ENCODE data around the gene DNAH1.

DNA sequence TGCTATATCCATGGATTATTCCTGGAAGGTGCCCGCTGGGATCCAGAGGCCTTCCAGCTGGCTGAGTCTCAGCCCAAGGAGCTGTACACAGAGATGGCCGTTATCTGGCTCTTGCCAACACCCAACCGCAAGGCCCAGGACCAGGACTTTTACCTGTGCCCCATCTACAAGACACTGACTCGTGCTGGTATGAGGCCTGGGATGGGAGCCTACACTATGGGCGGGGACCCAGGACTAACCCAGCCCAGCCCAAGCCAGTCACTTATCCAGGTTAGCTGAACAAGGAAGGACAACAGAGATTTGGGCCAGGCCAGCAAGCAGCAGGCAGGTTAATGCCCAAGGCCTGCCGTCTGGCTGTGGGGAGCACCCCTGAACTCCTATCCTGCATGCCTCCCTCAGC, 83.5 kb downstream of the DNAH1 start:
- TF ChIP-seq POLR2A (IDR thresholded peaks at IDR 0.05; ENCODE audit: low read depth, low read length) (no peak), MAZ (IDR thresholded peaks at IDR 0.05; ENCODE audit: borderline replicate concordance, low read depth, low read length) (no peak), CEBPB (IDR thresholded peaks at IDR 0.05; ENCODE audit: low read depth, low read length) (no peak)
- TF ChIP-seq, protein P1, sequence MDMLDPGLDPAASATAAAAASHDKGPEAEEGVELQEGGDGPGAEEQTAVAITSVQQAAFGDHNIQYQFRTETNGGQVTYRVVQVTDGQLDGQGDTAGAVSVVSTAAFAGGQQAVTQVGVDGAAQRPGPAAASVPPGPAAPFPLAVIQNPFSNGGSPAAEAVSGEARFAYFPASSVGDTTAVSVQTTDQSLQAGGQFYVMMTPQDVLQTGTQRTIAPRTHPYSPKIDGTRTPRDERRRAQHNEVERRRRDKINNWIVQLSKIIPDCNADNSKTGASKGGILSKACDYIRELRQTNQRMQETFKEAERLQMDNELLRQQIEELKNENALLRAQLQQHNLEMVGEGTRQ (IDR thresholded peaks at IDR 0.05; ENCODE audit: low read depth, low read length): no peak
- TF ChIP-seq, protein P2, sequence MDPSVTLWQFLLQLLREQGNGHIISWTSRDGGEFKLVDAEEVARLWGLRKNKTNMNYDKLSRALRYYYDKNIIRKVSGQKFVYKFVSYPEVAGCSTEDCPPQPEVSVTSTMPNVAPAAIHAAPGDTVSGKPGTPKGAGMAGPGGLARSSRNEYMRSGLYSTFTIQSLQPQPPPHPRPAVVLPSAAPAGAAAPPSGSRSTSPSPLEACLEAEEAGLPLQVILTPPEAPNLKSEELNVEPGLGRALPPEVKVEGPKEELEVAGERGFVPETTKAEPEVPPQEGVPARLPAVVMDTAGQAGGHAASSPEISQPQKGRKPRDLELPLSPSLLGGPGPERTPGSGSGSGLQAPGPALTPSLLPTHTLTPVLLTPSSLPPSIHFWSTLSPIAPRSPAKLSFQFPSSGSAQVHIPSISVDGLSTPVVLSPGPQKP (IDR thresholded peaks at IDR 0.05; ENCODE audit: borderline replicate concordance, low read depth, low read length): no peak
- TF ChIP-seq, protein P3, sequence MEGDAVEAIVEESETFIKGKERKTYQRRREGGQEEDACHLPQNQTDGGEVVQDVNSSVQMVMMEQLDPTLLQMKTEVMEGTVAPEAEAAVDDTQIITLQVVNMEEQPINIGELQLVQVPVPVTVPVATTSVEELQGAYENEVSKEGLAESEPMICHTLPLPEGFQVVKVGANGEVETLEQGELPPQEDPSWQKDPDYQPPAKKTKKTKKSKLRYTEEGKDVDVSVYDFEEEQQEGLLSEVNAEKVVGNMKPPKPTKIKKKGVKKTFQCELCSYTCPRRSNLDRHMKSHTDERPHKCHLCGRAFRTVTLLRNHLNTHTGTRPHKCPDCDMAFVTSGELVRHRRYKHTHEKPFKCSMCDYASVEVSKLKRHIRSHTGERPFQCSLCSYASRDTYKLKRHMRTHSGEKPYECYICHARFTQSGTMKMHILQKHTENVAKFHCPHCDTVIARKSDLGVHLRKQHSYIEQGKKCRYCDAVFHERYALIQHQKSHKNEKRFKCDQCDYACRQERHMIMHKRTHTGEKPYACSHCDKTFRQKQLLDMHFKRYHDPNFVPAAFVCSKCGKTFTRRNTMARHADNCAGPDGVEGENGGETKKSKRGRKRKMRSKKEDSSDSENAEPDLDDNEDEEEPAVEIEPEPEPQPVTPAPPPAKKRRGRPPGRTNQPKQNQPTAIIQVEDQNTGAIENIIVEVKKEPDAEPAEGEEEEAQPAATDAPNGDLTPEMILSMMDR (conservative IDR thresholded peaks at IDR 0.05; ENCODE audit: low read depth, low read length): no peak
